ENCODE data around the gene NSUN4.
"Not testable (repeated sequence)": the region's sequence is repeated elsewhere in the genome, so short reads cannot be mapped to it uniquely, and the experiment has no call there.

NSUN4 gene

DNA sequence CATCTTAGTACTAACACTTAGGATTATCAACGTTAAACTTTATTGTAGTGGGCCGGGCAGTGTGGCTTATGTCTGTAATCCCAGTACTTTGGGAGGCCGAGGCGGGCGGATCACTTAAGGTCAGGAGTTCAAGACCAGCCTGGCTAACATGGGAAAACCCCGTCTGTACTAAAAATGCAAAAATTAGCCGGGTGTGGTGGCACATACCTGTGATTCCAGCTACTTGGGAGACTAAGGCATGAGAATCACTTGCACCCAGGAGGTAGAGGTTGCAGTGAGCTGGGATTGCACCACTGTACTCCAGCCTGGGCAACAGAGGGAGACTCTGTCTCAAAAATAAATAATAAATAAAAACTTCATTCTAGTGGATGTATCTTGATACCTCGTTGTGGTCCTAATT is 25.2 kb downstream of the NSUN4 start:
- not testable (repeated sequence) for DNase-seq, ATAC-seq

GRCh38 chr1:46367072-46367471 is 26.5 kb downstream of the NSUN4 start:
- ATAC-seq (no peak), DNase-seq (no peak)

DNA sequence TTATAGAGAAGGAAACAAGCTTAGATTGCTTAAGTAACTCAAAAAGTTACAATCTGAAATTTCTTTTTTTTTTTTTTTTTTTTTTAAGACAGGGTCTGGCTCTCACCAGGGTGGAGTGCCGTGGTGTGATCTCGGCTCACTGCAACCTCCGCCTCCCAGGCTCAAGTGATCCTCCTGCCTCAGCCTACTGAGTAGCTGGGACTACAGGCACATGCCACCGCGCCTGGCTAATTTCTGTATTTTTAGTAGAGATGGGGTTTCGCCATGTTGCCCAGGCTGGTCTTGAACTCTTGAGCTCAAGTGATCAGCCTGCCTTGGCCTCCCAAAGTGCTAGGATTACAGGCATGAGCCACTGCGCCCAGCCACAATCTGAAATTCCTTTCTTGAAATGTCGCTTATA is 27.1 kb downstream of the NSUN4 start:
- not testable (repeated sequence) for ATAC-seq, DNase-seq

DNA sequence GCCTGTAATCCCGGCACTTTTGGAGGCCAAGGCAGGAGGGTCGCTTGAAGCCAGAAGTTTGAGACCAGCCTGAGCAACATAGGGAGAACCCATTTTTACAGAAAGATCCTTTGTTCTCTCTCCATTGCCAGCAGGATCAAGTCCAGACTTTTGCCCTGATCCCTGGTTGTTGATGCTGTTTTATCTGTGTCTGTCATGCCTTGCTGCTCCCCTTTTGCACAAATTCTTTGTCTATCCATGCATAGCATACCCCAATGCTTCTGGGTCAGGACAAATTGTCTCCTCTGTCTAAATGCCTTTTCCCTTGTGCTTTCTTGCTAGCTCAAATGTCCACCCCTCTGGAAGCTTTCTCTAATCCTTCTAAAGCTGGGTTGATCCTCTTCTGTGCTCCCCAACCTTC is 28.2 kb downstream of the NSUN4 start:
- ATAC-seq: no peak

GRCh38 chr1:46369542-46370213 is 29.1 kb downstream of the NSUN4 start:
- DNase-seq (no peak), ATAC-seq (no peak)

More for the DNA sequence above, 28.2 kb downstream of the NSUN4 start:
- no peak for DNase-seq

DNA sequence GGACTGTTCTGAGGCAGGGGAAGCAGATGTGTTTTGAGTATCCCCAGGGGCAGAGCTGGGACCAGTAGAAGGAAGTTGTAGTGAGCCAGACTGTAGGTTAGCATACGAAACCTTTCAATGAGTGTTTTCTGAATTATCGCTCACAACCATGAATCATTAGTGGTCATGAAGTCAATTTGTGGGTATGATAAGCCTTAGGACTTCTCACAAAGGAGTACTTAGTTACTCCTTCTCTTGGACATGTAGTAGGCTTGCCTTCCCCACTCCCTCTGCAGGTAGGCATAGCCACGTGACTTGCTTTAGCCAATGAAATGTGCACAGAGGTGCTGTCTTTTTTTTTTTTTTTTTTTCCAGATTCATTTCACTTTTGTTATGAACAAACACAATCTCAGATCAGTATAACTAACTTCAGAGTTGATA is 29.6 kb downstream of the NSUN4 start:
- peak; percentile 66 for ATAC-seq
- no peak for DNase-seq

DNA sequence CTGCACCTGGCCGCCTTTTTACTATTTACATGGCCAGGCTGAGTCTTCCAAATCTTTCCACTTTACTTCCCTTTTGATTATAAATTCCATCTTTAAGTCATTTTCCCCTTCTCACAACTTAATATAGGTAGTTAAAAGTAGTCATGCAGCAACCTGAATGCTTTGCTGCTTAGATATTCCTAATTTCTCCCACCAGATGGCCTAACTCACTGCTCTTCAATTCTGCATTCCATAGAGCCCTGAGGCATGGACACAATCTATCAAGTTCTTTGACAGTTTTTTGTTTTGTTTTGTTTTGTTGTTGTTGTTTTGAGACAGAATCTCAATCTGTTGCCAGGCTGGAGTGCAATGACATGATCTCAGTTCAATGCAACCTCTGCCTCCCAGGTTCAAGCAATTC is 31.8 kb downstream of the NSUN4 start:
- DNase-seq (no peak), ATAC-seq (no peak)

- ATAC-seq (no peak), DNase-seq (no peak)
Observed at GRCh38 chr1:46379996-46380395, 39.4 kb downstream of the NSUN4 start.

DNA sequence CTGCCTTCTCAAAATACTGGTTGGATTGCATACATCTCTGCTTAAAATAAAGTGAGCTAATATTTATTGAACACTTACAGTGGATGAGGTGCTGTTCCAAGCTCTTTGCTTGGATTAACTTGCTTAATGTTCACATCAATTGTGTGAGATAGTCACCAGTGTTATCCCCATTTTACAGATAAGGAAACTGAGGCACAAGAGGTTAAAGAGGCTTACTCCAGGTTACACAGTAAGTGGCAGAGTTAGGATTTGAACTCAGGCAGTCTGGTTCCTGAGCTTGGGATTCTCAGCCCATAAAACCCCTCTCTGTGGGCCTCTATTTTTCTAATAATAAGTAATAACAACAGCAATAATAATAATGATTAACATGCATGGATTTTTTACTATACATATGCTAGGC is 39.9 kb downstream of the NSUN4 start:
- no peak for ATAC-seq

DNA sequence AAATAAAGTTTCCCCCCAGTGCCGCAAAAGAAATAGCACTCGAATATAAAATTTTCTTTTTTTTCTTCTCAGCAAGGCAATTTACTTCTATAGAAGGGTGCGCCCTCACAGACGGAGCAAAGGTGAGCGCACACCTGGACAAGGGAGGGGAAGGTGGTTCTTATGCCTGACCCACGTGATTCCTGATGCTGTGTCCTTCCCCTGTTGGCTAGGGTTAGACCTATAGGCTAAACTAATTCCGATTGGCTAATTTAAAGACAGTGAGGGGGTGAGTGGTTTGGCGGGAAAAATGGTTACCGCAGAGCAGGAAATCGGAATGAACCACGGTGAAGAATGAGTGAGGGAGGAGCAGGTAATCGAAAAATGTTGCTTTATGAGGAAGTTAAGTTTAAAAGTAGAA is 52.9 kb downstream of the NSUN4 start:
- no peak for DNase-seq
- ATAC-seq: no peak

More for the DNA sequence above, 39.9 kb downstream of the NSUN4 start:
- no peak for DNase-seq

DNA sequence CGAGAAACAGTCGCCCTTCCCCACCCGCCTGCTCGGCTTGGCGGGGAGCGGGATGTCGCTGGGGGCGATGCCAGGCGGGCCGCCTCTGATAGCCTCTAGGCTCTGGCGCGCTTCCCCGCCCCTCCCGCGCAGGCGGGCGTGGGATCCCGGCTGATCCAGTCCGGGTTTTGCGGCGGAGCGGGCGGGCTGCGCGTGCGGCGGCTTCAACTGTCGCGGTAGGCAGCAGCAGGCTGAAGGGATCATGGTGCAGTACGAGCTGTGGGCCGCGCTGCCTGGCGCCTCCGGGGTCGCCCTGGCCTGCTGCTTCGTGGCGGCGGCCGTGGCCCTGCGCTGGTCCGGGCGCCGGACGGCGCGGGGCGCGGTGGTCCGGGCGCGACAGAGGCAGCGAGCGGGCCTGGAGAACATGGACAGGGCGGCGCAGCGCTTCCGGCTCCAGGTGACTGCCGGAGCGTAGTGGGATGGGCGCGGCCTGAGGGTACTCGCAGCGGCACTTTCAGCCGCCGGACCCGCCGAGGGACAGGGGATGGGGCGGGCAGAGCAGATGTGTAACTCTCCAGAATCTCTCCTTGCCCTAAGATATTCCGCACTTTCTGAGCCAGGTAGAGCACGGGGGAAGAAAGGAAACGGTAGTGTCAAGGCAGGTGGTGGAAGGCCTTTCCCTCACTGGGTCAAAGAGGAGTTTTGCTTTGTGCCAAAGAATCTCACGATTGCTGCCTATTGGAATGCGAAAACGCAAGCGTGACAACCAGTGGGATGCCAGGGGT is 53.7 kb downstream of the NSUN4 start, which contains the start of gene FAAH:
FAAH (plus strand) TSS at position 210 of the 764 bp plus-strand sequence; CDS start at position 242, 32 bp downstream.
- ATAC-seq (peak; percentile 43), DNase-seq (peak; percentile 60)

GRCh38 chr1:46394872-46395465 is 54.4 kb downstream of the NSUN4 start:
- DNase-seq: no peak
- no peak for ATAC-seq

DNA sequence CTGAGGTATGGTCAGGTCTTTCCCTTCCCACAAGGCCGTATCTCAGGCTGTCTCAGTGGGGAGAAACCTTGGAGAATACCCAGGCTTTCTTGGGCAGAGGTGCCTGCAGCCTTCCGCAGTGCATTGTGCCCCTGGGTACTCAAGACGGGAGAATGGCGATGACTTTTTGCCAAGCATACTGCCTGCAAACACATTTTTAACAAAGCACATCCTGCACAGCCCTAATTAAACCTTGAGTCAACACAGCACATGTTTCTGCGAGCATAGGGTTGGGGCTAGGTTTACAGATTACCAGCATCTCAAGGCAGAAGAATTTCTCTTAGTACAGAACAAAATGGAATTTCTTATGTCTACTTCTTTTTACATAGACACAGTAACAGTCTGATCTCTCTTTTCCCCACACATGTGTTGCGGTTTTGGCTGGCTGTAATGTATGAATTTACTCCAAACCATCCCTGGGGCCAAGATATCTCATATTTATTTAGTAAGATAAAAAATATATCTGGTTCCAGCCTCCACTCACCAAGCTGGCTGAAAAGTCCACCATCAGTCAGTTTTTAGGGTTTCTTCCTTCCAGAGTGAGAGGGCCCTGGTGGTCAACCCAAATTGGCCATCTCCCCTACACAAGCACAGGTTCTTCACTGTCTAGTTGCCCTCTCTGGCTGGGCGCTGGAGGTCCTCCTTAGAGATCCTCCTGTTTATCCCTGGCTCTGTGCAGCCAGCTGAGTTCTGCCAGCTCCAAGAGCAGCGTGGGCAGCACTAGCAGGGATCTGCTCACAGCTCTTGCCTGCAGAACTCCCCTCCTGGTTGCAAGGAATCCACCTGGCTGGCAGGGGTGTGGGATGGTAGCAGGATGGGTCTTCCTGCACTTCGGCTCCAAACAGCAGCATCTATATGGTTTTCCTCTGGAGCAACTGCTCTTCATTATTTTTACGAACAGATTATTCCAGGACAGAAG is 56.1 kb downstream of the NSUN4 start:
- DNase-seq (no peak), ATAC-seq (no peak)

DNA sequence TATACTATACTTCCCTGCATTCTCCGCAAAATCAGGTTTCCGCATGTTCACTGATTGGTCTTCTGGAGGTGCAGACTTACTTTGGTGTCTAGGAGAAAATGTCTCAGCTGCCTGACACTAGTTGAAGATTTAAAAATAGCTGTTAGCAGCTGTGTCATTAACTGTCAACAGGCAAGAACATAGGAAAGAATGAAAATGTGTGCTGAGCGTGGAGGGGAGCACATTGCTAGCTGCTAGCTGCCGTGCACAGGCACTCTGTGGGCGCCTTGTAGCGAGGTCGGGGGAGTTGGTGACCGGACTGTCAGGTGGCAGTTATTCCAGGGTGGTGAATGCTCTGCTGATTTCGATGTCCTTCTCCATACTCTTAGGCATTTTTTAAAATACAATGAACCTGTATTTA is 58.7 kb downstream of the NSUN4 start:
- ATAC-seq (no peak), DNase-seq (no peak)

DNA sequence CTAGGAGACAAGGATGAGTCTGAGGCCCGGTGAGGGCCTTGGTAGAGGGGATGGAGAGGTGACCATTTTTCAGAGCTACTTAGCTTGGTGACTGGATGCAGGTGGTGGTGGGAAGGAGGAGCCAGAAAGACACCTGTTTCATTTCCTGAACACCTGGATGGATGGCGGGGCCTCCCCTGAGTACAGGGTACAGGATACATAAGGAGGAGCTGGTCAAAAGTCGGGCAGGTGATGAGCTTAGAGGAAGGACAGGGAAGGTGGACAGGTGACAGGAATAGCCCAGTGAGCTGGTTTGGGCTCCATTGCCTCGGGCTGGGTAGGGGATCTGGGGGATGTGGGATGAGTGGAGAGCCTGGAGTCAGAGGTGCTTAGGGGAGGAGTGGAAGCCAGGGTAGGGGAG is 59.8 kb downstream of the NSUN4 start:
- ATAC-seq: no peak
- no peak for DNase-seq

GRCh38 chr1:46401154-46401913 is 60.7 kb downstream of the NSUN4 start:
- DNase-seq (no peak), ATAC-seq (no peak)

GRCh38 chr1:46401964-46402626 is 61.5 kb downstream of the NSUN4 start:
- ATAC-seq (no peak), DNase-seq (no peak)

DNA sequence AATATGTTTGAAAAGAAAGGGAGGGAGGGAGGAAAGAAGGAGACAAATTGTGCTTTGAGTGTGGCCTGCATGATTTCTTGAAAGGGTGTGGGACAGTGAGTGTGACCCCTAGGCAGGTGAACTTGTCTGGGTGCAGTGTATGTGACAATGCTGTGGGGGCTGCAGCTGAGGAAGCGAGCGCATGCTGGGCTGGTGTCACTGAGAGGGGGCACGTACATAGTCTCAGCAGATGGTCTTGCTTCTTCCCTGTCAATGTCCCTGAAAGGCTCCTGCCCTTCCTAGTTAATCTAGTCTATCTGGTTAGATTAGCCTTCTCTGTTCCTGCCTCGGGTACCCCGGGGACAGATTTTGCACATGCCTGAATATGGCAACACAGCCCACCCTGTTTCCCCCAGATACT is 63.3 kb downstream of the NSUN4 start:
- ATAC-seq (no peak), DNase-seq (no peak)

GRCh38 chr1:46404482-46405196 is 64.0 kb downstream of the NSUN4 start:
- DNase-seq (no peak), ATAC-seq (no peak)

DNA sequence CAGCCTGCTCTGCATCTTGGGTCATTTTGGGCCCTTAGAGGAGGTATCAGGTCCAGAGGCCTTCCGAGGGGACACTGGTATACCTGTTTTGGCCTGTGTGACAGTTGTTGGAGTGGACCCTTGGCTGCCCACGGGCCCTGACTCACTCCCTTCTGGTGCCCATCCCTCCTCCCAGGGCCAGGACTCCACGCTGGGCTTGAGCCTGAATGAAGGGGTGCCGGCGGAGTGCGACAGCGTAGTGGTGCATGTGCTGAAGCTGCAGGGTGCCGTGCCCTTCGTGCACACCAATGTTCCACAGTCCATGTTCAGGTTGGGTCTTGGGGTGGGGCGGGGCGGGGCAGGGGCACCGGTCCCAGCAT is 64.6 kb downstream of the NSUN4 start:
- ATAC-seq: no peak
- DNase-seq: no peak

Data from stimulated activated naive CD8-positive, alpha-beta T cell treated with anti-CD3 and anti-CD28 coated beads, Interleukin-15, Interleukin-2, amounts not matched to agents 100 U/mL and 50 U/mL, for 24 hours (primary cell).